ENCODE measurements around the gene BTD. TPM values are rescaled to one million over a fixed set of nuclear protein-coding genes. Genes with fewer than 3 reads are reported as not detected.
A peak's percentile ranks its signal among the peaks of the same experiment; 100 is the strongest.

Gene BTD
- total and polyA plus RNA-seq, 9 donors: 19.8 to 44.1 (median 30.2) TPM

DNA sequence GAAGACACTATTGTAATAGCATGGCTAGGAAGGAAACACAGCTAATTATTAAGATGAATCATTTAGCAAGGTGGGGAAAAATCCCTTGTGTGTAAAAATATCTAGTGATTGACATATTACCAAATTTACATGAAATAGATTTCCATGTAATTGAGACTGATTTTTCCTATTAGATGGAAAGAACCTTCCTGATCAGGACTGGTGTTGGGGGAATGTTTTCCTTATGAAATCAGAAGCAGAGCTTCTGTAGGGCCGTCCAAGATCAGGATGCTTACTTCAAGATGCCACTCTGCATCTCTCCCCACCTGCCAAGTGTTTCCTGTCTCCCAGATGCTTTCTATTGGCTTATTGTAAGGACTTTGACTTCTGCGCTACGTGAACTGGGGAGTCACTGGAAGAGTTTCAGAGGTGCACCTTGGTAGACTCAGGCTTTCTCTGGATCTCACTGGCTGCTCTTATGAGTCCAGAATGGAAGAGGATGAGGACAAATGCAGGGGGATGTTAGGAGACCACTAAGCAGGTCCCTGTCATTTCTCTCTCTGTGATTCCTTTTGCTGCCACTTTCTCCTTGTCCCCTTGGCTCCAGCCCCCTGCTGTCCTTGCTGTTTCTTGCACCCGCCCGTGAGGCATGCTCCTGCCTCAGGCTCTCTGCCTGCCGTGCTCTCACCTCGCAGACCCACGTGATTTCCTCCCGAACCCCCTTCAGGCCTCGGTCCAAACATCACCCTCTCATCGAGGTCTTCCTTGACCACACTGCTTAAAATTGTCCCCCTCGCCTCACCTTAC is 30.1 kb downstream of the BTD start:
- WGBS, 3 donors: 89 to 91% (median 90%) methylated on average over 12 of the region's 12 CpGs
- Histone ChIP-seq H3K9me3 (no peaks in the 10 kb centered on the region), H3K27me3 (no peaks in the 10 kb centered on the region), H3K36me3 (no peaks in the 10 kb centered on the region), H3K27ac (peak overlapping the region in 1 of 2 donors; percentile 51), H3K4me3 (no peak overlapping the region), H3K4me1 (ENCODE audit: insufficient read depth) (peaks cover 16% of the 10 kb centered on the region)
- TF ChIP-seq POLR2A (IDR thresholded peaks at IDR 0.05): no peak
- intact Hi-C loops (cut with DNase I): loop anchor here in 3 of 4 donors (5.0 to 10.0 kb wide), 5 partner anchors 163 to 613 kb away; partner anchors contain the start of gene ANKRD28 (in 1 of the 3)
- DNase-seq: no peak

DNA sequence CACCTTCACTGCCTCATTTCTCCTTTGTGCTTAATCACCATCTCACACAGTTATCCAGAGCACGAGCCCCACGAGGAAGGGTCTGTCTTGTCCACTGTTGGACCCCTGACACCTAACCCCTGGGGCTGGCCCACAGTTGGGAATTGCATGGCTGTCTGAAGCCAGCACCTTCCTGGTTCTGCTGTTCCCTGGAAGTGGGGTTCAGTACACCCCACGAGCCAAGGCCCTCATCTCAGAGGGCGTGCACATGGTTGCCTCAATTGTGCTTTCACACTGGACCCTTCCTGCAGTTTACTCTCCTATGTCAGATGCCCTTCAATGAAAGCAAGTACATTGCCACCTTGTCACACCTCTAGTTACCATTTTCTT is 30.7 kb downstream of the BTD start:
- TF ChIP-seq, protein P1, sequence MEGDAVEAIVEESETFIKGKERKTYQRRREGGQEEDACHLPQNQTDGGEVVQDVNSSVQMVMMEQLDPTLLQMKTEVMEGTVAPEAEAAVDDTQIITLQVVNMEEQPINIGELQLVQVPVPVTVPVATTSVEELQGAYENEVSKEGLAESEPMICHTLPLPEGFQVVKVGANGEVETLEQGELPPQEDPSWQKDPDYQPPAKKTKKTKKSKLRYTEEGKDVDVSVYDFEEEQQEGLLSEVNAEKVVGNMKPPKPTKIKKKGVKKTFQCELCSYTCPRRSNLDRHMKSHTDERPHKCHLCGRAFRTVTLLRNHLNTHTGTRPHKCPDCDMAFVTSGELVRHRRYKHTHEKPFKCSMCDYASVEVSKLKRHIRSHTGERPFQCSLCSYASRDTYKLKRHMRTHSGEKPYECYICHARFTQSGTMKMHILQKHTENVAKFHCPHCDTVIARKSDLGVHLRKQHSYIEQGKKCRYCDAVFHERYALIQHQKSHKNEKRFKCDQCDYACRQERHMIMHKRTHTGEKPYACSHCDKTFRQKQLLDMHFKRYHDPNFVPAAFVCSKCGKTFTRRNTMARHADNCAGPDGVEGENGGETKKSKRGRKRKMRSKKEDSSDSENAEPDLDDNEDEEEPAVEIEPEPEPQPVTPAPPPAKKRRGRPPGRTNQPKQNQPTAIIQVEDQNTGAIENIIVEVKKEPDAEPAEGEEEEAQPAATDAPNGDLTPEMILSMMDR (IDR thresholded peaks at IDR 0.05): no peak
- TF ChIP-seq POLR2A (IDR thresholded peaks at IDR 0.05) (no peak), EP300 (IDR thresholded peaks at IDR 0.05) (no peak)
- Histone ChIP-seq H3K36me3 (no peaks in the 10 kb centered on the region), H3K4me1 (ENCODE audit: insufficient read depth) (peaks cover 16% of the 10 kb centered on the region), H3K27me3 (no peaks in the 10 kb centered on the region), H3K9me3 (no peaks in the 10 kb centered on the region), H3K4me3 (no peak overlapping the region), H3K27ac (peak overlapping the region in 1 of 2 donors; percentile 73)
- intact Hi-C loops (cut with DNase I): loop anchor here in 3 of 4 donors (5.0 to 10.0 kb wide), 5 partner anchors 163 to 613 kb away; partner anchors contain the start of gene ANKRD28 (in 1 of the 3)
- no peak for DNase-seq
- WGBS, 3 donors: 96 to 100% (median 98%) methylated on average over 4 of the region's 4 CpGs

DNA sequence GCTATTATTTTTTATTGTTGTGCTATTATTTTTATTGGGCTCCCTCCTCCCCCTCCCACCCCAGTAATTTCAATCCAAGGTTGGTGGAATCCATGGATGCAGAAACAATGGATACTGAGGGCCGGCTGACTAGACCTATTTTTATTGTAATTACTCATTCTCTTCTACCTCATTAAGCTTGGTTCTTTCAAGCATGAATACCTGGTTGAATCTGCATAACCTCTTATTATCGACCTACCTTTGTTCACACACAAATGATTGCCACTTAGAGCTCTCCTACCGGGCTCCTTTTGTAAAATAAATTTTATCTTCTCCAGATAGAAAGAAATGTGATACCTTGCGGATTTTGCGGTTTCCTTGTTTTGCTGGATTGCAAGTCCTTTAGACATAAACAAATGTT is 31.6 kb downstream of the BTD start:
- WGBS, 3 donors: 66 to 82% (median 72%) methylated on average over 5 of the region's 5 CpGs
- H3K4me3 ChIP-seq: no peak overlapping the region
- DNase-seq: no peak
- peak overlapping the region in 1 of 2 donors; percentile 73 for H3K27ac ChIP-seq
- H3K4me1 ChIP-seq (ENCODE audit: insufficient read depth): peaks cover 16% of the 10 kb centered on the region
- H3K9me3 ChIP-seq: no peaks in the 10 kb centered on the region
- intact Hi-C loops (cut with DNase I): loop anchor here in 3 of 4 donors (5.0 to 10.0 kb wide), 5 partner anchors 162 to 612 kb away; partner anchors contain the start of gene ANKRD28 (in 1 of the 3)
- no peaks in the 10 kb centered on the region for H3K36me3 ChIP-seq
- TF ChIP-seq EP300 (IDR thresholded peaks at IDR 0.05): no peak
- TF ChIP-seq, protein P1 (IDR thresholded peaks at IDR 0.05): no peak
- TF ChIP-seq POLR2A (IDR thresholded peaks at IDR 0.05): no peak
- no peaks in the 10 kb centered on the region for H3K27me3 ChIP-seq

DNA sequence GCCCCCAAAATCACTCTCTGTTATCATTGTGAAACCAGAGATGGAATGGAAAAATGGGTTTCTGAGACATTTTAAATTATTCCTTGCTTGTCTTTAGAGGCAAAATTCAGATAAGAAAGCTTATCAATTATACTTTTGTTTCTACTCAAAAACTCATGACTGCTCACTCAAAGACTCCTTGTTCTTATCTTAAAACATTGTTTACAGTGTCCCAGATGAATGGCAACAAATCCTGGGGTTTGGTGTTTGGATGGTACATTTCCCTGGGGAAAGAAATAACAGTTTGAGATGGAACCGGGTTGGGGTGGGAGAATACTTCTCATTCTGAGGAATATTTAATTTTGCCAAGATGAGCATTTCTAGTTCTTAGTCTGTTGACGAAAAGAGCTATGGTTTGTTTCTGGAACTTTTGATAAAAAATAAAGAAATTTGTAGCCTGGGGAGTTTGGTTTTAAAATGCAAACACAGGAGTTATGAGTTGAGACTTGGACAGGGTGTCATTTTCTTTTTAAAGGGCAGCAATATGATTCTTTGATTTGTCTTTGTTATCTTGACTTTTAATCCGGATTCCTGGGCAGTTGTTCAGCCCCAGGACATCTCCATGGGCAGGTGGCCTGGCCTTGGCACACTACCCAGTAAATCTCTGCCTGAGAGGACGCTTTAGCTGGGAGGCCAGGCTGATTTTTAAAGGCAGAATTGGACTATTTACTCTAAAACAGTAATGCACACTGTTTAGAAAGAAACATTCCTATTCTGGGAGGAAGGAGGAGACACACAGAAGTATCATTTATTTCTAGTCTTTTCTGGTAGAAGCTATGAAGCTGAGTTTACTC is 32.4 kb downstream of the BTD start:
- 4 to 8% (median 4%) methylated on average over 4 of the region's 4 CpGs for WGBS, 3 donors
- Histone ChIP-seq H3K27me3 (no peaks in the 10 kb centered on the region), H3K4me3 (no peak overlapping the region), H3K4me1 (ENCODE audit: insufficient read depth) (peaks cover 16% of the 10 kb centered on the region), H3K36me3 (no peaks in the 10 kb centered on the region), H3K9me3 (no peaks in the 10 kb centered on the region), H3K27ac (peak overlapping the region in 1 of 2 donors; percentile 73)
- intact Hi-C loops (cut with DNase I): loop anchor here in 3 of 4 donors (5.0 to 10.0 kb wide), 5 partner anchors 161 to 611 kb away; partner anchors contain the start of gene ANKRD28 (in 1 of the 3)
- TF ChIP-seq, protein P1 (IDR thresholded peaks at IDR 0.05): no peak
- TF ChIP-seq POLR2A (IDR thresholded peaks at IDR 0.05) (no peak), EP300 (IDR thresholded peaks at IDR 0.05) (no peak)
- DNase-seq: peak in 1 of 5 donors; percentile 32

All from ovary (tissue), 9 donors.